ENCODE measurements around the gene TBC1D24.

DNA sequence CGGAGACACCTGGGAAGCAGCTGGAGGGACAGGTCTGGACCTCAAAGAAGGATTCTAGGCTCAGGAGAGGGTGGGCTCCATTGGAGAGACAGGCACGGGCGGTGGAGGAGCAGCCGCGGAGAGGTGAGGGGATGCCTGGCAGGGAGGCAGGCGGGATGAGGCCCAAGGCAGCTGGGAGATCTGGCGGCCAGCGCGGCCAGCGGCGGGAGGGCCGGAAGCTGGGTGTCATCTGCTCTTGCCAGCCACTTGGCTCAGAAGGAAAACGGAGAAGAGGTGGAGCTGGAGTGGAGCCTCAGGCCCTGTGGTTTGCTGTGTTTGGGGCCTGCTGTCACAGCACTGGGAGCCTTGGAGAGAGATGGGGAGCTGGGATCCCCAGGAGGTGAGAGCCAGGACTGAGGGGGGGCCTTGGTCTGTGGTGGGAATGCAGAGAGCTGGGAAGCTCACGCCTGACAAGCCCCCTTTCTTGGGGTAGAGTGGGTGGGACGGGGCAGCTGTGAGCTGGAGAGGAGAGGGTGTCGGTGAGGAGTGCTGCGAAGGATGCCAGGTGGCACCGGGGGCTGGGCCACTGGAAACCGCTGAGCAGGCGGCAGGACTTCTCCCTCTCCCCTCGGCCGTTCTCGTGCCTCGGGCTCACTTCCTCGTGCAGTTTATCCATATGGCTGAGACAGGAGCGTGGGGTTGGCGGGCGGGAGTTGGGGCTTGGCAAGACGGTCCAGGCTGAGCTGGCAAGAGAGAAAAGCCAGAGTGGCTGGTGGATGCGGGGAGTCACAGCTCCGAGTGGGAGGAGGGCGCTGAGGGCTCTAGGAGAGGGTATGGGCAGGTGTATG, 8.0 kb downstream of the TBC1D24 start:
- no peak for TF ChIP-seq POLR2A (IDR thresholded peaks at IDR 0.05)
- TF ChIP-seq, protein P1, sequence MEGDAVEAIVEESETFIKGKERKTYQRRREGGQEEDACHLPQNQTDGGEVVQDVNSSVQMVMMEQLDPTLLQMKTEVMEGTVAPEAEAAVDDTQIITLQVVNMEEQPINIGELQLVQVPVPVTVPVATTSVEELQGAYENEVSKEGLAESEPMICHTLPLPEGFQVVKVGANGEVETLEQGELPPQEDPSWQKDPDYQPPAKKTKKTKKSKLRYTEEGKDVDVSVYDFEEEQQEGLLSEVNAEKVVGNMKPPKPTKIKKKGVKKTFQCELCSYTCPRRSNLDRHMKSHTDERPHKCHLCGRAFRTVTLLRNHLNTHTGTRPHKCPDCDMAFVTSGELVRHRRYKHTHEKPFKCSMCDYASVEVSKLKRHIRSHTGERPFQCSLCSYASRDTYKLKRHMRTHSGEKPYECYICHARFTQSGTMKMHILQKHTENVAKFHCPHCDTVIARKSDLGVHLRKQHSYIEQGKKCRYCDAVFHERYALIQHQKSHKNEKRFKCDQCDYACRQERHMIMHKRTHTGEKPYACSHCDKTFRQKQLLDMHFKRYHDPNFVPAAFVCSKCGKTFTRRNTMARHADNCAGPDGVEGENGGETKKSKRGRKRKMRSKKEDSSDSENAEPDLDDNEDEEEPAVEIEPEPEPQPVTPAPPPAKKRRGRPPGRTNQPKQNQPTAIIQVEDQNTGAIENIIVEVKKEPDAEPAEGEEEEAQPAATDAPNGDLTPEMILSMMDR (IDR thresholded peaks at IDR 0.05) = no peak
